ENCODE data around the gene TSPEAR.
A peak's percentile ranks its signal among the peaks of the same experiment; 100 is the strongest.
"Not testable (repeated sequence)": the region's sequence is repeated elsewhere in the genome, so short reads cannot be mapped to it uniquely, and the experiment has no call there.

Gene TSPEAR

DNA sequence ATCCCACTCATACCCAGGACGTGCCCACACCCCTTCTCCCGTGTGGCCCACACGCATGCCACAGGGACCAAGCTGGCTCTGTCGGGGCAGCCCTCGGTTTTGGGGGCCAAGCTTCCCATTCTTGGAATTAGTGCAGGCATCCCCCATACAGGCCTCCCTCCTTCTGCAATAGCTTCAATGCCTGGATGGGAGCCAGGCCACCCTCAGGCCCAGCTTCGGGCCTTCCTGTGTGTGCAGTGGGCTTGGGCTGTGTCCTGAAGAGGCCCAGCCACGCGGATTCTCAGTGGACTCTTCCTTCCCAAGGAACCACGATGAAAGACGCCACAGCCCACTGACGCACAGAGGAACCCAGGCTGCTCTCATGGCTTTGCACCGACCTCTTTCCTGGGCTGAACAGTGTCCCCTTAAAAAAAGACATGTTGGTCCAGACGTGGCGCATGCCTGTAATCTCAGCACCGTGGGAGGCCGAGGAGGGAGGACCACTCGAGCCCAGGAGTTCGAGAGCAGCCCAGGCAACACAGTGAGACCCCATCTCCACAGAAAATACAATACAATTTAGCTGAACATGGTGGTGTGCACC is 61.8 kb downstream of the TSPEAR start:
- no peak for DNase-seq

DNA sequence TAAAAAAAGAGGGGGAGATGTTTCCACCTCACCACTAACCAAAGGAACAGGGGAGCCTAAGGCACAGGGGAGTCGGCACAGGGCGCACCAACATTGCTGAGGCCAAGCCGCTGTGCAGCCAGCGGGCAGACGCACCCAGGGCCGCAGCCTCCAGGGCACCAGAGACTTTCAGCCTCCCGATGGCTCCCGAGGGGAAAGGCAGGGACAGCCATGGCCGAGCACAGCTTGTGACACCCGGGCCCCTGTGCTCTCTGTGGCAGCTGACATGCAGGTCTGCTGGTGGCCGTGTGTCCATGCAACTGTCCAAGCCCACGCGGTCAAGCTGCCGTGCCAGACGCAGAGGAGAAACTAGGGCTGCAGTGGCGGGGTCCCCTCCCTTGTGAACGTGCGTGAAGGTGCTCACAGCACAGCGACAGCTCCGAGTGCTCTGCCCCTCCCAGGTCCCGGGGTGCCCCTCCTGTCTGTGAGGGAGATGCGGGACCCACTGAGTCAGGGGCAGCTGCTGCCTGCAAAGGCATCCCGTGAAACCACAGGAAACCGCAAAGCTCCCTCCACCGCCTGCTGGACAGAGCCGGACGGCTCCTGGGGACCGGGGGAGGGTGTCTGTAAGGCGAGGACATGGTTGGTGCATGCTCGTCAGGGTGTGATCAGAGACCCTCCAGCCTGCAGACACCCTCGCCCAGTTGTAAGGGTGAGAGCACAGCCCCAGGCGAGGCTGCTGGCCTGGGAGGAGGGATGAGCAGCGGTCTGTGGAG is 62.6 kb downstream of the TSPEAR start:
- DNase-seq, result no peak

DNA sequence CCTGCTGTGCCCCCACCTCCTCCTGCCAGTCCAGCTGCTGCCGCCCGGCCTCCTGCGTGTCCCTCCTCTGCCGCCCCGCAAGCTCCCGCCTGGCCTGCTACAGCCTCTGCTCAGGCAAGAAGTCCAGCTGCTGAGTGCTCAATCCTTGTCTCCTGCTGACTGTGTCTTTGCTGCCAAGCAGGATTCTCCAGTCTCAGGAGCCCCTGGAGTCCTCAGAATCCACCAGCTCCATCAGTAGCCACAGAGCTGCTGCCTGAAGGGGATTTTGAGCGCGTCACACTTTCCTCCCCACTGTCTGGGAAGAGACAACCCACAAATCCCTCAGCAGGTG is 64.2 kb downstream of the TSPEAR start:
- DNase-seq, result no peak

DNA sequence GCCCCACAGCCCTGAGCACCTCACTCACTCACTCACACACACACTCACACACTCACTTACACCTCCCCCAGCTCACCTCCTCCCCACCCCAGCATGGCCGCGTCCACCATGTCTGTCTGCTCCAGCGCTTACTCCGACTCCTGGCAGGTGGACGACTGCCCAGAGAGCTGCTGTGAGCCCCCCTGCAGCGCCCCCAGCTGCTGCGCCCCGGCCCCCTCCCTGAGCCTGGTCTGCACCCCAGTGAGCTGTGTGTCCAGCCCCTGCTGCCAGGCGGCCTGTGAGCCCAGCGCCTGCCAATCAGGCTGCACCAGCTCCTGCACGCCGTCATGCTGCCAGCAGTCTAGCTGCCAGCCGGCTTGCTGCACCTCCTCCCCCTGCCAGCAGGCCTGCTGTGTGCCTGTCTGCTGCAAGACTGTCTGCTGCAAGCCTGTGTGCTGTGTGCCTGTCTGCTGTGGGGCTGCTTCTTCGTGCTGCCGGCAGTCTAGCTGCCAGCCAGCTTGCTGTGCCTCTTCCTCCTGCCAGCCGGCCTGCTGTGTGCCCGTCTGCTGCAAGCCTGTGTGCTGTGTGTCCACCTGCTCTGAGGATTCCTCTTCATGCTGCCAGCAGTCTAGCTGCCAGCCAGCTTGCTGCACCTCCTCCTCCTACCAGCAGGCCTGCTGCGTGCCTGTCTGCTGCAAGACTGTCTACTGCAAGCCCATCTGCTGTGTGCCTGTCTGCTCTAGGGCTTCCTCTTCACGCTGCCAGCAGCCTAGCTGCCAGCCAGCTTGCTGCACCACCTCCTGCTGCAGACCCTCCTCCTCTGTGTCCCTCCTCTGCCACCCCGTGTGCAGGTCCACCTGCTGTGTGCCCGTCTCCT is 64.8 kb downstream of the TSPEAR start, which contains the start of gene KRTAP10-11:
KRTAP10-11 (plus strand) TSS at position 49 of the 856 bp plus-strand sequence; CDS start at position 94, 45 bp downstream.
- not testable (repeated sequence) for DNase-seq

- no peak for DNase-seq
Observed at GRCh38 chr21:44644878-44645277, 66.5 kb downstream of the TSPEAR start.

DNA sequence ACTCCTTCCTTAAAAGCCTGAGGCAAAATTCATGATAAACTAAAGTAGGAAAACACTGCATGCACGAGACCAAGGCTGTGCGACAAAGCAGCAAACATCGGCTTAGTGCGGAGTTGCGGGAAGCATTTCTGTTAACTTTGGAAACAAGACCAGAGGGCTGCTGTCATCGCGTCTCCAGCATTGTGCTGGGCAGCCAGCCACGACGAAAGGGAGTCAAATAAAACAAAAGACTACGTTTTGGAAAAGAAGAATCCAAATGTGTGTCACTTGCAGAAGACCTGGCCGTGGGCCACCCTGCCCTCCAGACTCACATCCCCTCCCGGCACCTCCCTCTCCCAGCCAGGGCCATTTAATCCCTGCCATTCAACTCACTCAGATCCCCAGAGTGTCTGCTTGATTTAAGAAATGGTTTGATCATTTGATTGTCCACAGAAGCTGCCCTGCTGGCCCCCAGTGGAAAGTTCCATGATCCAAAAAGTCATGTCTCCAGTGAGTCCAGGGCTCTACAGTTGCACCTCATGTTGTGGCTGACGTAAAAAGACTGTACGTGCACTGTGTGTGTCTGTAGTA is 67.5 kb downstream of the TSPEAR start:
- DNase-seq, result no peak

DNA sequence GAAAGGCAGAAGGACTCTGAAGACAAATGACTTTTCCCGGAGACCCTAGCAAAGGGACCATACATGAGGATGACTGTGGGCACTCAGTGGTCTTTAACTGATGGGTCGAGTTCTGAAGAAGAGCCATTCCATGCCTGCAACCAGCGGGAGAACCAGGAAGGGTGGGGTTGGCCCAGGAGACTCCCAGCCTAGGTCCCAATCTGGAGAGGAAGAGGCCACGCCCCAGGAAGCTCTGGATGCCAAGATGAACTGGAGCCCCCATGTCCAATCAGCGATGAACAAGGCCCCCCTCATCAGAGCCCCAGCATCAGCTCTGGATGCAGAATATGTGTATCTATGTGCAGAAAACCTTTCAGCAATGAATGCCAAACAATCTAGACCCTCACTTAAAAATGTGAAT is 70.6 kb downstream of the TSPEAR start:
- no peak for DNase-seq

GRCh38 chr21:44639331-44639655 is 72.1 kb downstream of the TSPEAR start:
- DNase-seq, result no peak

- DNase-seq, result not testable (repeated sequence)
Observed at GRCh38 chr21:44638506-44639330, 72.7 kb downstream of the TSPEAR start.

DNA sequence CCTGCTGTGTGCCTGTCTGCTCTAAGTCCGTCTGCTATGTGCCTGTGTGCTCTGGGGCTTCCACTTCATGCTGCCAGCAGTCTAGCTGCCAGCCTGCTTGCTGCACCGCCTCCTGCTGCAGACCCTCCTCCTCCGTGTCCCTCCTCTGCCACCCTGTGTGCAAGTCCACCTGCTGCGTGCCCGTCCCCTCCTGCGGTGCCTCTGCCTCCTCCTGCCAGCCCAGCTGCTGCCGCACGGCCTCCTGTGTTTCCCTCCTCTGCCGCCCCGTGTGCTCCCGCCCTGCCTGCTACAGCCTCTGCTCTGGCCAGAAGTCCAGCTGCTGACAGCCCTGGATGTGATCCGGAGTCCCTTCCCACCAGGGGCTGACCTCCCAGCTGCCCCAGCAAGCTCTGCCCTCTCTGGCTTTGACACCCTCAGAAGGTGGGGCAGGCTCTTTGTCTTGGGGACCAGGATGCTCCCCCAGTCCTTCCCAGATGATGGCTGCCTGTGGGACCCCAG is 73.5 kb downstream of the TSPEAR start:
- DNase-seq, result not testable (repeated sequence)

DNA sequence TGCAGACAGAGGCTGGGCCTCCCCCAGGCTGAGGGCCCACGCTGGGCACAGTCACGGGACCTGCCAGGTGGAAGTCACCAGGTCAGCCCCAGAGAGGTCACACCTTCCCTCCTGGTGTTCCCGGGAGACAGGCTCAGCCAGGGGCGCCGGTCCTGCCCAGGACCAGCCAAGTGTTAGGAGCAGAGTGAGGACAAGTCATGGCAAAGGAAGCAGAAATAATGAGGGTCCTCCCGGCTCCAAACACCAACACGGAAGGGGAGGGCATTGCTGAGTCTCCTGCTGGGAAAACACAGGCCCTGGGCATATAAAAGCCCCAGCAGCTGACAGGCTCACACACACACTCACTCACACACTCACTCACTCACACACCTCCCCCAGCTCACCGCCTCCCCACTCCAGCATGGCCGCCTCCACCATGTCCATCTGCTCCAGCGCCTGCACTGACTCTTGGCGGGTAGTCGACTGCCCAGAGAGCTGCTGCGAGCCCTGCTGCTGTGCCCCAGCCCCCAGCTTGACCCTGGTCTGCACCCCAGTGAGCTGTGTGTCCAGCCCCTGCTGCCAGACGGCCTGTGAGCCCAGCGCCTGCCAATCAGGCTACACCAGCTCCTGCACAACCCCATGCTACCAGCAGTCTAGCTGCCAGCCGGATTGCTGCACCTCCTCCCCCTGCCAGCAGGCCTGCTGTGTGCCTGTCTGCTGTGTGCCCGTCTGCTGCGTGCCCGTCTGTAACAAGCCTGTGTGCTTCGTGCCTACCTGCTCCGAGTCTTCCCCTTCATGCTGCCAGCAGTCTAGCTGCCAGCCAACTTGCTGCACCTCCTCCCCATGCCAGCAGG is 74.1 kb downstream of the TSPEAR start, which contains the start of gene KRTAP10-10:
KRTAP10-10 (plus strand) TSS at position 339 of the 833 bp plus-strand sequence; CDS start at position 401, 62 bp downstream.
- peak in 1 of 14 donors; percentile 62 for DNase-seq

DNA sequence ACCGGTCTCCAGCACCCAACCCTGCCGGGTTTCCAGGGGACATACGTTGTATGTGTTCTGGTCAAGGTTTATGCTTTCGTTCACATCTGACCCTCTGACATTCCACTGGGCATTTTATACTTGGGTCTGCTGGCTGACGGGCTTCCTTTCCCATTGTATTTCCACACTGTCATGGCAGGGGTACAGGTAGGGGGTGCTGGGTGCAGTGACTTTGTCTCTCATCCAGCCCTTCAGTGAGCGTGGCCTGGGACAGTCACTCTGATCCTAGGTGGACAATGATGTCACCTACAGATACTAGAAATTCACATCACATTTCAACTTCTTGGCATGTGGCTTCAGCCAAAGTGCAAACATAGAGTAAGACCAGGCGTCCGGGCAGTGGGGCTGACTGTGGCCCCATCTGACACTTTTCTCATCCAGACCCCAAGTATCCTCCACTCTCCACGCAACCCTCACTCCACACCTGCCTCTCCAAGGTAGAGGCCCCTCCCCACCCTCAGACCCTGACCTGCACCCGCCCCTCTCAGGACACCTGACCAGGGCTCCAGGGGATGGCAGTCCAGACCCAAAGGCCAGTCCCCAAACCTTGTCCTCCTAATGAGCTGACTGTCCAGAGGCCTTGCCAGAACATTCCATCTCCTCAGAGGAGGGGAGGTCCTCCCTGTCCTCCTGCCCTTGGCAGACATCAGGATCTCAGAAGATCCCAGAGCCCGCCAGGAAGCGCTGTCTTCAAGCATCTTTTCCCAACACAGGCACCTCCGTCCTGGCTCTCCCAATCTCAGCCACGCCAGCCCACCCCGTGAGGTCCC is 75.0 kb downstream of the TSPEAR start:
- DNase-seq, result no peak

DNA sequence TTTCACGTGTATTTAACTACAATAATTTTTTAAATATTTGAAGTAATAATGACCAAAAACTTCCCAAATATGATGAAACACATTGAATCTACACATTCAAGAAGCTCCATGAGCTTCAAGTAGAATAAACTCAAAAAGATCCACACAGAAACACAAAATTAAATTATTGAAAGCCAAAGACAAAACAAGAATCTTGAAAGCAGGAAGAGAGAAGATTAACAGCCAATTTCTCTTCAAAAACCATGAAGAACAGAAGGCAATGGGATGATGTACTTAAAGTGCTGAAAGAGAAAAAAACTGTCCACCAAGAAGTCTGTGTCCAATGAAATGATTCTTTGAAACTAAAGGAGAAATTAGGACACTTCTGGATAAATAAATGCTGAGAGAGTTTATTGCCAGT is 79.3 kb downstream of the TSPEAR start:
- DNase-seq, result no peak

- DNase-seq, result no peak
Observed at GRCh38 chr21:44630440-44630839, 80.9 kb downstream of the TSPEAR start.

- no peak for DNase-seq
Observed at GRCh38 chr21:44628707-44629391, 82.5 kb downstream of the TSPEAR start.

DNA sequence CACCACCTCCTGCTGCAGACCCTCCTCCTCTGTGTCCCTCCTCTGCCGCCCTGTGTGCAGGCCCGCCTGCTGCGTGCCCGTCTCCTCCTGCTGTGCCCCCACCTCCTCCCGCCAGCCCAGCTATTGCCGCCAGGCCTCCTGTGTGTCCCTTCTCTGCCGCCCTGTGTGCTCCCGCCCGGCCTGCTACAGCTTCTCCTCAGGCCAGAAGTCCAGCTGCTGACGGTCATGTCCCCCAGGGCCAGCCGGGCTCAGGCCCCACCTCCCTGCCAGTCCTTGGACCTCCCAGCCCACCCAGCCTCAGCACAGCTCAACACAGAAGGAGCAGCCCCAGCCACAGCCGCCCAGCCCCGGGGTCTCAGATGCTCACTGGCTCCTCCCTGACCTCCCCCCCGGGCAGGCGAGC is 83.5 kb downstream of the TSPEAR start:
- DNase-seq, result not testable (repeated sequence)

DNA sequence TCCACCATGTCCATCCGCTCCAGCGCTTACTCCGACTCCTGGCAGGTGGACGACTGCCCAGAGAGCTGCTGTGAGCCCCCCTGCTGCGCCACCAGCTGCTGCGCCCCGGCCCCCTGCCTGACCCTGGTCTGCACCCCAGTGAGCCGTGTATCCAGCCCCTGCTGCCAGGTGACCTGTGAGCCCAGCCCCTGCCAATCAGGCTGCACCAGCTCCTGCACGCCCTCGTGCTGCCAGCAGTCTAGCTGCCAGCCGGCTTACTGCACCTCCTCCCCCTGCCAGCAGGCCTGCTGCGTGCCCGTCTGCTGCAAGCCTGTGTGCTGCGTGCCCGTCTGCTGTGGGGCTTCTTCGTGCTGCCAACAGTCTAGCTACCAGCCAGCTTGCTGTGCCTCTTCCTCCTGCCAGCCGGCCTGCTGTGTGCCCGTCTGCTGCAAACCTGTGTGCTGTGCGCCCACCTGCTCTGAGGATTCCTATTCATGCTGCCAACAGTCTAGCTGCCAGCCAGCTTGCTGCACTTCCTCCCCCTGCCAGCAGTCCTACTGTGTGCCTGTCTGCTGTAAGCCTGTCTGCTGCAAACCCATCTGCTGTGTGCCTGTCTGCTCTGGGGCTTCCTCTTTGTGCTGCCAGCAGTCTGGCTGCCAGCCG is 84.1 kb downstream of the TSPEAR start:
- DNase-seq, result not testable (repeated sequence)

GRCh38 chr21:44626673-44627143 is 84.7 kb downstream of the TSPEAR start, which contains the start of gene KRTAP10-9:
Gene KRTAP10-9, plus strand, starts transcription at chr21:44627093. Its CDS starts 79 bp downstream, at chr21:44627172.
- no peak for DNase-seq

GRCh38 chr21:44626262-44626661 is 85.1 kb downstream of the TSPEAR start:
- DNase-seq, result no peak

Data from C1 segment of cervical spinal cord (tissue), 14 donors.